Measurements from ENCODE around the gene PTK6.

GRCh38 chr20:63549679-63550282 is 12.6 kb upstream of the PTK6 start:
- TF ChIP-seq POLR2AphosphoS5 (IDR thresholded peaks at IDR 0.05; ENCODE audit: low read depth) (no peak), CTCF (IDR thresholded peaks at IDR 0.05; ENCODE audit: insufficient read depth, low read length) (no peak)
